Activated CD8-positive, alpha-beta memory T cell treated with anti-CD3 and anti-CD28 coated beads, Interleukin-2, amount 10 ng/mL, durations not matched to agents 7 days and 5 days (primary cell): Measurements from ENCODE around the gene NTSR1. TPM values are rescaled to one million over a fixed set of nuclear protein-coding genes. Genes with fewer than 3 reads are reported as not detected.

Source experiments
- total RNA-seq, 2 experiments: library from RNA; stranded (reverse); gene quantifications; one replicate each; pipeline ENCODE4 v1.2.3, GENCODE V29; 2021

NTSR1 gene
- total RNA-seq, 2 experiments from 2014 or later = not detected

Other genes starting within 250 kb of the NTSR1 start
- gene GATA5, start 232.8 kb upstream of the NTSR1 start, total RNA-seq = not detected
- gene SLCO4A1, start 66.3 kb upstream of the NTSR1 start, total RNA-seq = 10 to 100 TPM; 74.7 to 79.2 TPM
- 10 to 100 TPM; 16.9 to 17.4 TPM for gene MRGBP, start 87.6 kb downstream of the NTSR1 start, total RNA-seq
- 10 to 100 TPM; 87.8 to 91.0 TPM for gene OGFR, start 96.0 kb downstream of the NTSR1 start, total RNA-seq
- gene COL9A3, start 108.2 kb downstream of the NTSR1 start, total RNA-seq = under 1 TPM in 1 of 2 experiments, not detected in 1; 0.45 TPM
- 1 to 10 TPM; 6.6 to 6.7 TPM for gene TCFL5, start 153.0 kb downstream of the NTSR1 start, total RNA-seq
- 10 to 100 TPM; 64.6 to 87.0 TPM for gene DIDO1, start 217.7 kb downstream of the NTSR1 start, total RNA-seq
- 10 to 100 TPM; 29.8 to 36.8 TPM for gene GID8, start 229.3 kb downstream of the NTSR1 start, total RNA-seq
- 10 to 100 TPM; 26.1 to 34.1 TPM for gene SLC17A9, start 243.9 kb downstream of the NTSR1 start, total RNA-seq